GM19035 (cell line): ENCODE measurements around the gene TMEM170B.
"Not testable (repeated sequence)": the region's sequence is repeated elsewhere in the genome, so short reads cannot be mapped to it uniquely, and the experiment has no call there.

Experiments used
- ATAC-seq: cut with Tn5 transposase; IDR thresholded peaks from one replicate; pipeline ENCODE4 v1.9.1; 2021; ENCODE audit not compliant: unreplicated experiment

The TMEM170B gene

GRCh38 chr6:11527274-11527870, 10.2 kb upstream of the TMEM170B start:
- ATAC-seq = no peak

- no peak for ATAC-seq
Observed at GRCh38 chr6:11528996-11529395, 8.6 kb upstream of the TMEM170B start.

- ATAC-seq = no peak
Observed at GRCh38 chr6:11532097-11532496, 5.5 kb upstream of the TMEM170B start.

GRCh38 chr6:11534561-11534960, 3.0 kb upstream of the TMEM170B start:
- no peak for ATAC-seq

GRCh38 chr6:11535801-11536230, 1.7 kb upstream of the TMEM170B start:
- no peak for ATAC-seq

GRCh38 chr6:11536795-11537194, 754 bp upstream of the TMEM170B start:
- ATAC-seq = no peak

GRCh38 chr6:11538052-11538818, 686 bp downstream of the TMEM170B start:
- peak; percentile 25 for ATAC-seq

GRCh38 chr6:11538819-11539468, 1.4 kb downstream of the TMEM170B start:
- ATAC-seq = no peak

- no peak for ATAC-seq
Observed at GRCh38 chr6:11542863-11543262, 5.3 kb downstream of the TMEM170B start.

- ATAC-seq = no peak
Observed at GRCh38 chr6:11543919-11544518, 6.5 kb downstream of the TMEM170B start.

- ATAC-seq = not testable (repeated sequence)
Observed at GRCh38 chr6:11547846-11548245, 10.3 kb downstream of the TMEM170B start.

- not testable (repeated sequence) for ATAC-seq
Observed at GRCh38 chr6:11548578-11548977, 11.0 kb downstream of the TMEM170B start.

GRCh38 chr6:11551053-11551452, 13.5 kb downstream of the TMEM170B start:
- no peak for ATAC-seq

- no peak for ATAC-seq
Observed at GRCh38 chr6:11552442-11552841, 14.9 kb downstream of the TMEM170B start.

GRCh38 chr6:11553824-11554223, 16.3 kb downstream of the TMEM170B start:
- no peak for ATAC-seq

GRCh38 chr6:11556309-11556708, 18.8 kb downstream of the TMEM170B start:
- no peak for ATAC-seq

GRCh38 chr6:11563793-11564192, 26.2 kb downstream of the TMEM170B start:
- no peak for ATAC-seq

- ATAC-seq = no peak
Observed at GRCh38 chr6:11566609-11567008, 29.1 kb downstream of the TMEM170B start.

GRCh38 chr6:11571073-11571472, 33.5 kb downstream of the TMEM170B start:
- ATAC-seq = no peak

- peak; percentile 99 for ATAC-seq
Observed at GRCh38 chr6:11575408-11576033, 38.0 kb downstream of the TMEM170B start.
